ENCODE results near the gene AADAC.

DNA sequence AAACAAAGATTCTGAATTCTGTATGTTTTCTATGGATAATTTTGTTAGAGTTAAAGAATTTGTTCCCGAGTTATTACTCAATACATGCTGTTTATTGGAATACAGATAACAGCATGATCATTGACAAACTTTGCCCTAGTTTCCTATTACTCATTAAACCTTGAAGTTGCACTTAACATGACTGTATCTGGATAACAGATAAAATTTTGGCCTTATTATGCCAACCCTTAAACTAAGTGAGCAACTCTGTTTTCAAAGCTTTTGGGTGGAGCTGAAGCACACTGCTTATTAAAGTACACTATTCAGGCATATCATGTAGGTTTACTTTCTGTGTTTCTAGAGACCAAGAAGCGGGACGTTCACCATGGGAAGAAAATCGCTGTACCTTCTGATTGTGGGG, at the start of gene AADAC:
- TF ChIP-seq, protein P1, sequence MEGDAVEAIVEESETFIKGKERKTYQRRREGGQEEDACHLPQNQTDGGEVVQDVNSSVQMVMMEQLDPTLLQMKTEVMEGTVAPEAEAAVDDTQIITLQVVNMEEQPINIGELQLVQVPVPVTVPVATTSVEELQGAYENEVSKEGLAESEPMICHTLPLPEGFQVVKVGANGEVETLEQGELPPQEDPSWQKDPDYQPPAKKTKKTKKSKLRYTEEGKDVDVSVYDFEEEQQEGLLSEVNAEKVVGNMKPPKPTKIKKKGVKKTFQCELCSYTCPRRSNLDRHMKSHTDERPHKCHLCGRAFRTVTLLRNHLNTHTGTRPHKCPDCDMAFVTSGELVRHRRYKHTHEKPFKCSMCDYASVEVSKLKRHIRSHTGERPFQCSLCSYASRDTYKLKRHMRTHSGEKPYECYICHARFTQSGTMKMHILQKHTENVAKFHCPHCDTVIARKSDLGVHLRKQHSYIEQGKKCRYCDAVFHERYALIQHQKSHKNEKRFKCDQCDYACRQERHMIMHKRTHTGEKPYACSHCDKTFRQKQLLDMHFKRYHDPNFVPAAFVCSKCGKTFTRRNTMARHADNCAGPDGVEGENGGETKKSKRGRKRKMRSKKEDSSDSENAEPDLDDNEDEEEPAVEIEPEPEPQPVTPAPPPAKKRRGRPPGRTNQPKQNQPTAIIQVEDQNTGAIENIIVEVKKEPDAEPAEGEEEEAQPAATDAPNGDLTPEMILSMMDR (IDR thresholded peaks at IDR 0.05; ENCODE audit: insufficient read depth, low read length) = no peak
- TF ChIP-seq, protein P2, sequence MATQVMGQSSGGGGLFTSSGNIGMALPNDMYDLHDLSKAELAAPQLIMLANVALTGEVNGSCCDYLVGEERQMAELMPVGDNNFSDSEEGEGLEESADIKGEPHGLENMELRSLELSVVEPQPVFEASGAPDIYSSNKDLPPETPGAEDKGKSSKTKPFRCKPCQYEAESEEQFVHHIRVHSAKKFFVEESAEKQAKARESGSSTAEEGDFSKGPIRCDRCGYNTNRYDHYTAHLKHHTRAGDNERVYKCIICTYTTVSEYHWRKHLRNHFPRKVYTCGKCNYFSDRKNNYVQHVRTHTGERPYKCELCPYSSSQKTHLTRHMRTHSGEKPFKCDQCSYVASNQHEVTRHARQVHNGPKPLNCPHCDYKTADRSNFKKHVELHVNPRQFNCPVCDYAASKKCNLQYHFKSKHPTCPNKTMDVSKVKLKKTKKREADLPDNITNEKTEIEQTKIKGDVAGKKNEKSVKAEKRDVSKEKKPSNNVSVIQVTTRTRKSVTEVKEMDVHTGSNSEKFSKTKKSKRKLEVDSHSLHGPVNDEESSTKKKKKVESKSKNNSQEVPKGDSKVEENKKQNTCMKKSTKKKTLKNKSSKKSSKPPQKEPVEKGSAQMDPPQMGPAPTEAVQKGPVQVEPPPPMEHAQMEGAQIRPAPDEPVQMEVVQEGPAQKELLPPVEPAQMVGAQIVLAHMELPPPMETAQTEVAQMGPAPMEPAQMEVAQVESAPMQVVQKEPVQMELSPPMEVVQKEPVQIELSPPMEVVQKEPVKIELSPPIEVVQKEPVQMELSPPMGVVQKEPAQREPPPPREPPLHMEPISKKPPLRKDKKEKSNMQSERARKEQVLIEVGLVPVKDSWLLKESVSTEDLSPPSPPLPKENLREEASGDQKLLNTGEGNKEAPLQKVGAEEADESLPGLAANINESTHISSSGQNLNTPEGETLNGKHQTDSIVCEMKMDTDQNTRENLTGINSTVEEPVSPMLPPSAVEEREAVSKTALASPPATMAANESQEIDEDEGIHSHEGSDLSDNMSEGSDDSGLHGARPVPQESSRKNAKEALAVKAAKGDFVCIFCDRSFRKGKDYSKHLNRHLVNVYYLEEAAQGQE (IDR thresholded peaks at IDR 0.05; ENCODE audit: insufficient replicate concordance, low read depth) = no peak
- TF ChIP-seq POLR2AphosphoS5 (IDR thresholded peaks at IDR 0.05; ENCODE audit: low read depth) = no peak
- TF ChIP-seq GABPA (IDR thresholded peaks at IDR 0.05; ENCODE audit: low read depth) = no peak
- TF ChIP-seq SPI1 (IDR thresholded peaks at IDR 0.05; ENCODE audit: borderline replicate concordance, low read depth) = no peak

Data from HL-60 (cell line).